ENCODE data around the gene DDX1.

Gene DDX1

DNA sequence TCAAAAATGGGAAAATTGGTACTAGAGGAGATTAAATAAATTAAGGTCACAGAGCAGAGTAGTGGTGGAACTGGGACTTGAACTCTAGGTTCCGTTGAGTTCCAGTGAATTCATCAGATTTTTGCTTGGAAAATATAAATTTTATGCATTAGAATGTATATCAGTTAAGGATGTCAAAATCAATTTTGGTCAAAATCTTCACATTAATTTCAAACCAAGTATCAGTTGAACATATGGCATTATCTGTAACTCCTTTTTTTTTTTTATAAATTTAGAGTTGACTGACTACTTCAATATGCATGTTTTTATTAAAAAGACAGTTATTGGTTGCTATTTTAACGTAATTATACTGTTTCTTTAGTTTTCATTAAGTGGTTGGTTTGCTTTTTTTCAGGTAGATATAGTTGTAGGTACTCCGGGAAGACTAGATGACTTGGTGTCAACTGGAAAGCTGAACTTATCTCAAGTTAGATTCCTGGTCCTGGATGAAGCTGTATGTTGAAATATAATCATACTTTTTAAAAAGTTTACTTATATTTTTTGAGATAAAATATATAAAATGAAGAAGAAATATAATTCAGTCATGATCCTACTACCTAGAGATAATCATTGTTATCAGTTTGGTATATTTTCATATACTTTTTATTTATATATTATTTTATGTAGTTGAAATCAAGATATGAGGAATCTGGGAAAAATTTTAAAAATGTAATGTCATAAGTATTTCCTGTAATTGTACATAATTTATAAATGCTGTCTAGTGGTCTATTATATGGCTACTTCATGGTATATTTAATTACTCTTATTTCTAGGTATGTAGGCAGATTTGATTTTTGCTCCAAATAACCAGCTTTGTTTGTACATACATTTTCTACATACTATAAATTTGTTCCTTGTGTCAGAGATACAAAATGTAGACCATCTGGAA, 25.4 kb downstream of the DDX1 start:
- DNase-seq (ENCODE audit: low read depth): no peak
- no peak overlapping the region for H3K4me3 ChIP-seq (ENCODE audit: low read depth, low read length)
- TF ChIP-seq, protein P1, sequence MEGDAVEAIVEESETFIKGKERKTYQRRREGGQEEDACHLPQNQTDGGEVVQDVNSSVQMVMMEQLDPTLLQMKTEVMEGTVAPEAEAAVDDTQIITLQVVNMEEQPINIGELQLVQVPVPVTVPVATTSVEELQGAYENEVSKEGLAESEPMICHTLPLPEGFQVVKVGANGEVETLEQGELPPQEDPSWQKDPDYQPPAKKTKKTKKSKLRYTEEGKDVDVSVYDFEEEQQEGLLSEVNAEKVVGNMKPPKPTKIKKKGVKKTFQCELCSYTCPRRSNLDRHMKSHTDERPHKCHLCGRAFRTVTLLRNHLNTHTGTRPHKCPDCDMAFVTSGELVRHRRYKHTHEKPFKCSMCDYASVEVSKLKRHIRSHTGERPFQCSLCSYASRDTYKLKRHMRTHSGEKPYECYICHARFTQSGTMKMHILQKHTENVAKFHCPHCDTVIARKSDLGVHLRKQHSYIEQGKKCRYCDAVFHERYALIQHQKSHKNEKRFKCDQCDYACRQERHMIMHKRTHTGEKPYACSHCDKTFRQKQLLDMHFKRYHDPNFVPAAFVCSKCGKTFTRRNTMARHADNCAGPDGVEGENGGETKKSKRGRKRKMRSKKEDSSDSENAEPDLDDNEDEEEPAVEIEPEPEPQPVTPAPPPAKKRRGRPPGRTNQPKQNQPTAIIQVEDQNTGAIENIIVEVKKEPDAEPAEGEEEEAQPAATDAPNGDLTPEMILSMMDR (conservative IDR thresholded peaks at IDR 0.05; ENCODE audit: low read depth, low read length): no peak

DNA sequence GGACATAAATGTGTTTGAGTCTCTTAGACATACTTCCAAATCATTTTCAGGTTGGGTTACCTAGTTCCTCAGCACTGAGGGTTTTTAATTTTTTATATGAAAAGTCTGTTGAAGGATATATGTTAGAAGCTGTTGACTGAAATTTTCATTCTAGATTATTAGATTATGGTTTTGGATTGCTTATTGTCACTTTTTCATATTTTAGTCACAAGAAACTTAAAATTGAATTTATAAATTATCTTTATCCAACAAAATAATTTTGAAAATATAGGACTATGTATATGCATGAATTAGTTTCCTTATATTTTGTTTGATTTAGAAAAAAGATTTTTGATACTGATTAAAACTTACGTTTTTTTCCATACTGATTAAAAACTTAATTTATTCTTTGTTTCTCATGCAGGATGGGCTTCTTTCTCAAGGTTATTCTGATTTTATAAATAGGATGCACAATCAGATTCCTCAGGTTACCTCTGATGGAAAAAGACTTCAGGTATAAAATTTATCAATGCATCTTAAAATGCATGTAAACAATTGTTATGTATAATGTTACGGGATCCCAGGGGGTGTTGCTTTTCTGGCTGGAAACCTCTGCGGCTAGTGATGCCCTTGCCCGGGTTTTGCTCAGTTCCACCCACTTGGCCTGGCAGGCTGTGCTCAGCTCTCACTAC, 26.2 kb downstream of the DDX1 start:
- TF ChIP-seq, protein P1 (conservative IDR thresholded peaks at IDR 0.05; ENCODE audit: low read depth, low read length): no peak
- no peak overlapping the region for H3K4me3 ChIP-seq (ENCODE audit: low read depth, low read length)
- no peak for DNase-seq (ENCODE audit: low read depth)

DNA sequence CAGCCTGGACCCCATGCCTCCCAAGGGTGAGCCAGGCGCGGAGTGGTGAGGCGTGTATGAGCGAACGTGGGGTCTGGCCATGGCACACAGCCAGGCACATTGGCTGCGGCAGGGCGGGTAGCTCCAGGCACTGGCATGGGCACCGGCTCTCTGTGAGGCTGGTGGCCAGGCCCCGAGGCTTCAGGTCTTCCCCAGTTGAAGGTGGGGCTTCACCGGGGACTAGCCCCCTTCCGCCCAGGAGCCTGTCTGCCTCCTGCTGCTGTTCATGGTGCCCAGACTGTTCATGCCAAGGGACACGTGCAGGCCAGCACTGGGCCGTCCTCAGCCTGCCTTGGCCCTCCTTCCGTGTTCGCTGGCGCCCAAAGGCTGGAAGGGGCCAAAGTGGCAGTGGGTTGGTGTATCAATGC, 26.8 kb downstream of the DDX1 start:
- no peak overlapping the region for H3K4me3 ChIP-seq (ENCODE audit: low read depth, low read length)
- no peak for DNase-seq (ENCODE audit: low read depth)
- TF ChIP-seq, protein P1 (conservative IDR thresholded peaks at IDR 0.05; ENCODE audit: low read depth, low read length): no peak

DNA sequence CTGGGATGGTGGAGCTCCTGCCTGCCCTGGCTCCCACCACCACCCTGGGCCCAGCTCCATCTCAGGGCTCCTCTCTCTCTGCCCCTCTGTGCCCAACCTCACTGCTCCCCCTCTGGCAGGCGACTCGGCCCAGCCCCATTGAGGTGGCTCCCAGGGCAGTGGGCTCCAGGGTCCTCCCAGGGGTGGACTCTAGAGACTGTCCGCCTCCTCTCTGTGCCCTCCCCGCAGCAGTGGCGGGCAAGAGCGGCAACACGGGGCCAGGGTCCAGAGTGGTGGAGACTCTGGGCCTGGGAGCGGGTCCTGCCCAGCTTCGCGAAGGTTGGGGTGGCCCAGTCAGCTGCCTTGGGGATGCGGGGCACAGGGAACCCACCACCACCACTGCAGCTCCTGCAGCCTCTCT, 27.4 kb downstream of the DDX1 start:
- TF ChIP-seq, protein P1 (conservative IDR thresholded peaks at IDR 0.05; ENCODE audit: low read depth, low read length): no peak
- no peak overlapping the region for H3K4me3 ChIP-seq (ENCODE audit: low read depth, low read length)
- no peak for DNase-seq (ENCODE audit: low read depth)

DNA sequence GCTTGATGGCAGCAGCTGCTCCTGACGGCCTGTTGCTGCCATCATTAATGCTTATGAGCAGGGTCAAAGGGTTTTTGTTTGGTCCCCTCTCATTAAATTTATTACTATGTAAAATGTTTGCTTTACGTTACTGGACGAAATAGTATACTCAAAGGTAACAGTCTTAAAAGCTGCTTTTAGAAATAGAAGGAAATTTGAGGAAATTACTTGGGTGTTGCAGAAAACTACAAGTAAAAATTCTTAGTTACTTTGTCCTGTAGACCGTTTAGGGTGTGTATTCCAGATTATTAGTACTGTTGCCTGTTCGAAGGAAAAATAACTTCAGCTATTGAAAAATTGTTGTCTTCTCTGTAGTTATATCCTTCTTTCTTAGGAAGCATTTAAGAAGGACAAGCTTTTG, 27.8 kb downstream of the DDX1 start:
- TF ChIP-seq, protein P1 (conservative IDR thresholded peaks at IDR 0.05; ENCODE audit: low read depth, low read length): no peak
- DNase-seq (ENCODE audit: low read depth): no peak
- no peak overlapping the region for H3K4me3 ChIP-seq (ENCODE audit: low read depth, low read length)

DNA sequence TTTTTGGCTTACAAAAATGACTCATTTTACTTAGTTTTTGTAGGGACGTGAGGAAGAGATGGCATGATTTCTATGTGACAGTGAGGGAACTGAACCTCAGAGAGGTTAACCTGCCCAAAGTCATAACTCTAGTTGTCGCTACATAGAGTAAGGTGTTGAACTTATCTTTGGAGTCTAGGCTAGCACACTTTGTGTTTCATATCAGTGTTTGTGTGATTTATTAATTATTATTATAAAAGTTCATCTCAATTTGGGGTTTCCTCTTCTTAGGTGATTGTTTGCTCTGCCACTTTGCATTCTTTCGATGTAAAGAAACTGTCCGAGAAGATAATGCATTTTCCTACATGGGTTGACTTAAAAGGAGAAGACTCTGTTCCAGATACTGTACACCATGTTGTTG, 28.3 kb downstream of the DDX1 start:
- DNase-seq (ENCODE audit: low read depth): no peak
- TF ChIP-seq, protein P1 (conservative IDR thresholded peaks at IDR 0.05; ENCODE audit: low read depth, low read length): no peak
- H3K4me3 ChIP-seq (ENCODE audit: low read depth, low read length): no peak overlapping the region

Measured in choroid plexus epithelial cell (primary cell).